Bronchus fibroblast of lung (primary cell): ENCODE results near the gene TMEM271. TPM values are rescaled to one million over a fixed set of nuclear protein-coding genes. Genes with fewer than 3 reads are reported as not detected.

Source experiments
- total RNA-seq: library from RNA; depleted of rRNA; stranded (reverse); fragments of >200 nt; gene quantifications from 2 replicates; pipeline ENCODE4 v1.2.3, GENCODE V29; 2015

The TMEM271 gene
- total RNA-seq: not detected in 2 replicates

GRCh38 chr4:576245-576821 lies at the start of gene TMEM271:
TSS of gene TMEM271 (minus strand) at chr4:576295. CDS start at chr4:576062, 233 bp downstream.

GRCh38 chr4:624705-625590 lies 48.9 kb upstream of the TMEM271 start, which contains the start of gene PDE6B:
TSS of gene PDE6B (plus strand) at chr4:625573. CDS start at chr4:625627, 54 bp downstream.

Other genes with a start within 250 kb of the TMEM271 start
- 3.9 and 4.7 TPM in 2 replicates for gene ZNF141, start 238.5 kb downstream of the TMEM271 start, total RNA-seq
- gene ZNF721, start 77.1 kb downstream of the TMEM271 start, total RNA-seq: 7.9 and 13.2 TPM in 2 replicates
- gene PIGG, start 77.1 kb downstream of the TMEM271 start, total RNA-seq: 21.0 and 27.7 TPM in 2 replicates
- 2.5 and 6.7 TPM in 2 replicates for gene PDE6B, start 49.3 kb upstream of the TMEM271 start, total RNA-seq
- 63.5 and 114 TPM in 2 replicates for gene ATP5ME, start 98.0 kb upstream of the TMEM271 start, total RNA-seq
- 0.59 and 4.0 TPM in 2 replicates for gene MYL5, start 98.2 kb upstream of the TMEM271 start, total RNA-seq
- gene SLC49A3, start 112.9 kb upstream of the TMEM271 start, total RNA-seq: 2.1 and 2.5 TPM in 2 replicates
- gene PCGF3, start 129.5 kb upstream of the TMEM271 start, total RNA-seq: 26.2 and 30.9 TPM in 2 replicates
- gene CPLX1, start 249.8 kb upstream of the TMEM271 start, total RNA-seq: under 0.01 TPM in 1 of 2 replicates, not detected in the other